GM18517 (cell line): ENCODE results near the gene MPDZ.

Experiments
- ATAC-seq: cut with Tn5 transposase; IDR thresholded peaks from one replicate; pipeline ENCODE4 v1.9.1; 2021; ENCODE audit warnings: mild to moderate bottlenecking, moderate library complexity; ENCODE audit not compliant: unreplicated experiment

The MPDZ gene

DNA sequence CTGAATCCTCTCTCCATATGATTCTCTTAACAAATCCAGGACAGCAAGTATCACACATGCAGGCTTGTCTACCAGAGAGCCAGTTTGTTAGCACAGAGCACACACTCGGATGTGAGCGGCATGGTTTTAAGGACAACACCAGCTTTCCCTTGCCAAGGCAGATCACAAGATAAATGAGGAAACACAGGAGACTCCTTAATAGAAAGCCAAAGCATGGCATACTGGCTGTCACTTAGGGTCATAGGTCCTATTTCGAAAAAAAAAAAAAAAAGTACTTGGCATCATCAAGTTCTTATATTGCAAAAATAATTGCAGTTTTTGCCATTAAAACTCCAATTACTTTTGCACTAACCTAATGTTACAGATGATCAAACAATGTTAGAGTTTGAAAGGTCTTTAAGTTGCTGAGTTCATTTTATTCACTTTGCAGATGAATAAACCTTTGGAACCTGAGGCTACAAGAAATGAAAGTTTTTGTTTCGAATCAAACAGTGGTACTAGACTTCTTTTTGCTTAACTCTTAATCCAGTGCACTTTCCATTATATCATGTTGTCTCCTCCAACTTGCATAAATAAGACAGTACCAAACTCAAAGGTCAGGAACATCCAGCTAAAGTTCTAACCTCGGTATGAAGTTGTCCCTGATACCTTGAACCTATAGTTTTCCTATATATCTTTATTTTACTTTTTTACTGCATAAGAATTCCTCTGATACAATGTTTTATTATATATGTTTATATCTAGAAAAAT is 138.5 kb downstream of the MPDZ start:
- ATAC-seq: no peak

DNA sequence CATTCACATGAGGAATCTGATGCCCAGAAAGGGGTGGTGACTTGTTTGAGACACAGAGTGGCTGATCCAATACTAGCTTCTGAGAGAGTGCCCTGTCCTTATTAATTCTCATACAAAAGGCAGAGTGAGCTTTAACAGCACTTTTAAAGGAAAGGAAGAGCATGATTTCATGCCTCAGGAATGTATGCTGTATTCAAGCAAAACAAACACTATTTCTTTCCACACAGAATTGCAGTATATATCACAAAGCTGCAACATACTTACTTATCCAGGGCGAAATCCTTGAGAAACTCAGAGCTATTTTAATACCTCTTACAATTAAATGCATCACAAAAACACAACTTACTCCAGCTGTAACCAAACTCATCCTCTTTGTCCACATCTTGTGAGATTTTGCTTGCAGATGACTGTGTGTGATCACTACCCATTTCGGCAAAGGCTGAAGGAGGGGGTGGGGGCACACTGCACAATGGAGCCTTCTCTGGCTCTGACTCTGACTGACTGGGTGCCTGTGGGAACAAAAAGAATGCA is 139.8 kb downstream of the MPDZ start:
- ATAC-seq: no peak

DNA sequence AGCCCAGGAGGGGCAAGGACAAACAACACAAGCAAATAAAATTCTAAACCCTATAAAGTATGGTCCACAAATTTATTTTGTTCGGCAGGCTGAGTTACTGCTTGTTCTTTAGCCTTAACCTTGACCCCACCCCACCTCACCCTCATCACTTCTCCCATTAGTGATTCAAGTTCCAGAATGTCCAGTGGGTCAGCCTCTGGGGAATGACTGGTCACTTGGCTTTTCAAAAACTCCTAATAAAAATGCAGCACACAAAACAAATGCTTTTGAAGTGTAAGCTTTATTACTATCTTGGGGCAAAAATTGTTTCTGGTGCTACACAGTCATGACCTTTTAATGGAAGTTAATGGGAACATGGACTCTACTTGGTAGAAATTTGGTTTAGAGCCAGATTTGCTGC is 142.1 kb downstream of the MPDZ start:
- ATAC-seq: no peak

DNA sequence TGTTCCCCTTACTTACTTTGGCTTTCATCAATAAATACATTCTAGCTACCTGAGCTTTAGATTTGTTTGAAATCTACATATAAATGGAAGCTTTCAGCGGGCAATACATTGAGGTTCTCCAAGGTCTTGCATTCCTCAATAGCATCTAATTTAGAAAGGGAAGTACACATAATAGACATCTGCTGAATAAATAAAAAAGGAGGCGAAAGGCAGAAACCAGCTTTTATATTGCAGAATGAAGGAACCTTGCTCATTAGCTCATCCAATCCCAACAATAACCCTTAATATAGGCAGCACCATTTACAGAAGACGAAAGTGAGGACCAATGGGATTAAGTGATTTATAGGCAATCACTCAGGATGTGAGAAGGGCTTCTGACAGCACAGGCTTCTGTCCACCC is 147.5 kb downstream of the MPDZ start:
- ATAC-seq: no peak

DNA sequence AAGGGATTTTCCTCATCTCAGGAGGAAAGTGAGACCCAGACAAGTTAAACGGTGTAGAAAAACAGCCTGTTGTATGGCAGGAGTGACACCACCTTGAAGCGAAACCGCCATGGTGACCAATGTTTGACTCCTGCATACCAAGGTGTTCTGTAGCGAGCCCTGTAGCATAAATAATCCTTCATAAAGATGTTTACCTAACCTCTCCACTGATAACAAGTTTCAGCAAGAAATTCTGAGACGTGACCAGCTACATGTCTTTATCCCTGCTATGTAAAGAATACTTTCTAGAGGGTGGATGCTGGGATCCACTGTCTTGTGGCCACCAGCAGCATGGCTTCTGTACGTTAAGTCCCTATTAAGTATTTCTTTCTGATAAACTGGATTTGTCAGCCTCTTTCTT is 148.1 kb downstream of the MPDZ start:
- ATAC-seq: no peak

DNA sequence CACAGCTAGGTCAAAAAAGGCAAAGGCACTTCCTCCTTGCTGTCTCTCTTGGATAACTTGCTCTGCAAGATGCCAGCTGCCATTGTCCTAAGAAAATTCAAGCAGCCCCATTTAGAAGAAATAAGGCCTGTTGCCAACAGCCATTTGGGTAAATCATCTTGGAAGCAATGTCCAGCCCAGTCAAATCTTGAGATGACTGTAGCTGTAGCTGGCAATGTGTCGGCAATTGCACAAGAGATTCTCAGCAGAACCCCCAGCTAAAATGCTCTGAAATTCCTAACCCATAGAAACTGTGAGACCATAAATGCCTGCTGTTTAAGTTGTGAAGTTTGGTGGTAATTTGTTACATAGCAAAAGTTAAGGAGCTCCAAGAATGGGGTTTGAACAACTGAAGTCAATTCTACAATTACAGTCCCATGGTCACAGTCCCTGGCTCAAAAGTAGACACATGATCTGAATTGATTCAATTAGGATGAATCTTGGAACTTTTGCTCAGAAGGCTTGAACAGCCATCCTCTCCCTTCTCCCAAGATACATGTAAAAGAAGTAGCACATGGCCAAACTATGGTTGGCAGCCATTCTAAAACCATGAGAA is 151.1 kb downstream of the MPDZ start:
- ATAC-seq: no peak

DNA sequence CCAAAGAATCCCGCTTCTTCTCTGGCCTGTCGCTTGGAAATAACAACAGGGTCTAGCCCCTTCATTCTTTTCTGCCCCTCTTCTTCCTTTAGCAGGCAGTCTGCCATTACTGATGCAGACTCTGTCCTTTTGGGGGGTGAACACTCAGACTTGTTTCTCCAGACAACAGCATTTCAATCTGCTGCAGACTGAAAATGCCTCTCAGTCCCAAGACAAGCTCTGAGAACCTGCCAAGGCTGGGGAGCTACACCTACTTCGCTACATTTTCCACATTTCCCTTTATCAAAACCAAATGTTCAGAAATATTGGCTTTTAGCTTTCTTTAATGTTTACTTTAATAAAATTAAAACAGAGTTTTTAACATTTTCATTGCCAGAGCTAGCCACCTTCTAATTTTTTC is 152.4 kb downstream of the MPDZ start:
- no peak for ATAC-seq

DNA sequence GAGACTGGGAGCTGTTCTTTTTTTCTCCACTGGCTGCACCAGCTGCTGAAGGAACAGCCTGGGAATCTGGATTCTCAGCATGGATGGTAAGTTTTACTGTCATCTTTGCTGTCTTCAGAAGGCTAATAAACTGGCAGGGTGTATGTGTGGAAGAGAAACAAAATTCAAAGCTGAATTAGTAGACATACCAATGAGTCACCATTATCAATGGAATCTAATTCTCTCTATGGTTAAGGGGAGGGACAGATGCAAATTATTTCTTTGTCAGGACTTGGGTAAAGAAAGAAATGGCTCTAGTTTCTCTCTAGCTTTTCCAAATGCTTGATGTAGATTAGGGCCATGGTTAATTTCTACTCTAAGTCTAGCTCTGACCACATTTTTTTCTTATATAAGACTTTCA is 154.2 kb downstream of the MPDZ start:
- no peak for ATAC-seq

DNA sequence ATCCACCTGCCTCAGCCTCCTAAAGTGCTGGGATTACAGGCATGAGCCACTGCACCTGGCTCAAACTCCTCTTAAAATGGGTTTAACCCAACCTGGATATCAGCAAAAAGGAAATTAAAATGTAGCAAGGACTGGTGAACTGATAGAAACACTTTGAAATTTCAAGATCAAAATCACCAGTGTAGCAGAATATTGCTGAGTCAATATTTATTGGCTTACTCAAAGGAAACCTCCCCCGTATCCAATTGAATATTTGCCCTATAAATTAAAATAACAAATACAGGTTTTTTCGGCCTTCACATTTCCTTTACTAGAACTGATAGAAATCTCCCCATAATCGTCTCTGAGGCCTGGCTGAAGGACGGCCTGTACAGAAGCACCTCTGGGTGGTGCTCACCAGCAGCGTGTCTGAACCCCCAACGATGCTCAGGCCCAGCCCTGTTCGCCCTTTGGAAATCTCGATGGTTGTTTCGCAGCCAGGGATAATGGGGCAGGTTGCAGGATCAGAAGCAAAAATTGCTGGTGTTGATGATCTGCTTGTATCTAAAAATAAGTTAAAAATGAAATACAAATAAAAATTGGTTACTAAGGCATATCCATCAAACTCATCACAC is 156.6 kb downstream of the MPDZ start:
- ATAC-seq: no peak

DNA sequence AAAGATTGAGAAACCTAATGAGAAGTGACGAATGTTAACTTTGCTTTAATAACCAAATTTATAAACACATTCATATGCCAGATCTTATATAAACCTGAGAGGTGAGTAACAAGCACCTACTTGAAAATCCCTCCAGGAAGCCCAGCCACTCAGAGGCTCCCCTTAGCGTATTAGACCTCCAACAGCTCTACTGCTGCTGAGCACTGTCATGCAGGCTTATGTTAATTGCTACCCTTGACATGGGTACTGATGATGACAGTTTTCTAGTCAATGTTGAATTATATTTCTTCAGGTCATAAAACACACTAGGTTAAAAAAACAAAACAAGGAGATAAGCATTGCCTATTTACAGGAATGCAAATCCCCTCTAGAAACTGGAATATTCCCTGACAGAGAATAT is 161.2 kb downstream of the MPDZ start:
- no peak for ATAC-seq

DNA sequence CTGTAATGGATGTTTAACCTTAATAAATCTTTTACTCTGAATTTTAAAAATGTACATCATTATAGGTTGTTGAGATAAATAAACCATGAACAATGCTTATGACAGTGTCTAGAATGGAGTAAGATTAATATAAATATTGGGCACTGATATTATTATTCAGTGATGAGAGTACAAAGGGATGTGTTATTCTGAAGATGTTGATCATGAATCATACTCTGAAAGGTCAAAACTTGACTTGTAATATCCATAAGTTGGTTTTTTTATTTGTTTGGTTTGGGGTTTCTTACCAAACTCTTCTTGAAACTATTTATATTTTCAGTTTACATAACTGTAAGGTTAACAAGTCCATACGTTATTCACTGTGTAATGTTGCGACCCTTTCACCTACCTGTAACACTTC is 163.2 kb downstream of the MPDZ start:
- no peak for ATAC-seq

DNA sequence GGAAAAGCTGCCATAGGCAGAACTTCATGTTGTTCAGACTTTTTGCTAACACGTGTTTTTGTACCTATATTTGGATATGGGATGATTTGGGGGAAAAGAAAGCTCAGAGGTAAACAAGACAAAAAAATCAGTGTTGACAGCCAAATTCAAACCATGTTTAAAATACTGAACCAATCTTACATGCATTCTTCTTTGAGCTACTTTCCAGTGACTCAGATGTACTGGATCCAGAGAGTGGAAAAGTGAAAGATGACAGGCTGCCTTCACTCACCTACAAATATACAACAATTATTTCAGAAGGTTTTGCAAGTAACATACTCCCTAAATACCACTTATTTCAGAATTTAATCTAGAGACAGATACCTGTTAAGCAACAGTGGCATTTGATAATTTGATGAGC is 165.7 kb downstream of the MPDZ start:
- no peak for ATAC-seq

DNA sequence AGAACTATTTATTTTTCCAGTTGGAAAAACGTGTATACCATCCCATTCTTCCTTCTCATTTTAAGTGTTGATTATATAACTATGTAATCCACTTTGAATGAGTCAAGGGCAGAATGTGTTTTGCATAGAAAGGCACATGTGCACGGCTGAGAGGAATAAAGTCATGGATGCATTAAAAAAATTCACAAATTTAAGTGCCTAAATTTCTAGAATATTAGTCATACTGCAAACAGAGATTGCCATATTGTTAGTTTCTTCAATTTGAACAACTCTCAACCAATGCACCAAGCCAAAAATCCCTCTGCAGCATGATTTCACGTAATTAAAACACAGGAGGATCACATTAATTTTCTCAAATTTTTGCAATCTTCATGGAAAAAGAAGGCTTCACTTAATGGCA is 166.3 kb downstream of the MPDZ start:
- no peak for ATAC-seq

DNA sequence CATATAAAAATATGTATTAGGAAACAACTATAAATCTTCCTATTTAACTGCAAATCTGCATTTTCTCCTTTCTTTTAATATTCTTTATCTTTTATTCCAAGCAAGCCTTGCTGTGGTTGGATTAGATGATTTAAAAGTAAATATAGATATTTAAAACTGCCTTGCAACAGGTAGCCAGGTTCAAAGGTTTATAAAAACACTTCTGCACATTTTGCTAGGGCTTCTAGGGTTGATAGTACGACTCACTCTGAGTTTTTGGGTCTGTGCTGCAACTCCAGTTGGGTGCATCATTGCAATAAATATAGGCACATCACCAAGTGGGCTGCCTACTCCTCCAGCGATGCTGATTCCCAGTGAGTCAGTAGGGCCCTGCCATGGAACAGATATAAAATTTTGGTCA is 167.7 kb downstream of the MPDZ start:
- ATAC-seq: no peak

DNA sequence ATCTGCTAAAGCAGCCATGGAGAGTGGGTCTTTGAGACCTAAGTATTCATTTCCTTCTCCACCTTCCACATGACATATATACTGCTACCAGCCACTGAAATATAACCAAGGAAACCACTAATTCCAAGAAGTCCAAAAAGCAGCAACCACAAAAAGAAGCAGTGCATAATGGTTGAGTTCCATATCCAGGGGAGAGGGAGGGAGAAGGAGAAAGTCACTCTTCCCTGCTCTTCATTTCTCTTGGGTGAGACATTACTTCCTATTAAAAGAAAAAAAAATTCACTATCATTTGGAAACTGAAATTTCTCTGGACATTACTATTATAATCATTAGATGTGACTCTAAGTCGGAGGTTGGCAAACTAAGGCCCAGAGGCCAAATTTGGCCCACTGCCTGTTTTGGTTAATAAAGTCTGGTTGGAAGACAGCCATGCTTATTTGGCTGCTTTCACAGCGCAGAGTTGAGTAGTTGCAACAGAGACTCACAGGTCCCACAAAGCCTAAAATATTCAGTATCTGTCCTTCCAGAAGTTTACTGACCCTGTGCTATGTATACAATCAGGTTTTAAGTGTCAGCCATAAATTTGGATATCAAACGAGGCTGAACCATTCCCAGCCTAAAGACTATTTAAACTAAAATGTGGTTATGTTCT is 168.6 kb downstream of the MPDZ start:
- no peak for ATAC-seq

DNA sequence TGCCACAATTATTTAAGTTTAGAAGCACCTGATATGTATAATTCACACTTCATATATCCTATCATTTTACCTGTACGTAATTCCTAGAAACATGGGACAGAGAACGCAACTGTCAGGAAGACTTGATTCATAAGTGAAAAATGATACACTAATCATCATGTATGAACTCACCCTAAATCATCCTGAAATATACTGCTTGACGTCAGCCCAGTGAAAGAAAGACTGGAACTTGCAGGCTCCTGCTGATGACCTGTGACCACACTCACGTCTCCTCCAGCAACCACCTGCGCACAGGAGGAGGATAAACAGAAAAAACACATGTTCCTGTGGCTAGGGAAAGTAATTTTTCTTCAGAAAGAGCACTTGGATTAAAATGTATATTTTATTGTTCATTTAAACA is 169.7 kb downstream of the MPDZ start:
- ATAC-seq: no peak

DNA sequence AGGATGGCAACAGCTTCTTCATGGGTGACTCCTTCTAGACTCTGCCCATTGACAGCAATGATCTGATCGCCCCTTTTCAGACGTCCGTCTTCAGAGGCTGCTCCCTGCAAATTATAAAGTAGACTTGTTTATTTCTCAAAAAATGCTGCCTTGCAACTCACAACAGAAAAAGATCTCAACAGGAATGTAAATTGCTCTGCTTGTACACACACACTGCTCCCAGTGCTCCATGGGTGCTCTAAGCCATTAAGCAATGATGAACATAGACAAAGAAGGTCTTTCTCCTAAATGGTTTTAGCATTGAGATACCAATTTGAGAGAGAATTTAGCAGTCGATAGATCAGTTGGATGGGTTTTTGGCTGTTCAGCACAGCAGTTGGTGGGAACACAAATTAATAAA is 172.5 kb downstream of the MPDZ start:
- ATAC-seq: no peak

DNA sequence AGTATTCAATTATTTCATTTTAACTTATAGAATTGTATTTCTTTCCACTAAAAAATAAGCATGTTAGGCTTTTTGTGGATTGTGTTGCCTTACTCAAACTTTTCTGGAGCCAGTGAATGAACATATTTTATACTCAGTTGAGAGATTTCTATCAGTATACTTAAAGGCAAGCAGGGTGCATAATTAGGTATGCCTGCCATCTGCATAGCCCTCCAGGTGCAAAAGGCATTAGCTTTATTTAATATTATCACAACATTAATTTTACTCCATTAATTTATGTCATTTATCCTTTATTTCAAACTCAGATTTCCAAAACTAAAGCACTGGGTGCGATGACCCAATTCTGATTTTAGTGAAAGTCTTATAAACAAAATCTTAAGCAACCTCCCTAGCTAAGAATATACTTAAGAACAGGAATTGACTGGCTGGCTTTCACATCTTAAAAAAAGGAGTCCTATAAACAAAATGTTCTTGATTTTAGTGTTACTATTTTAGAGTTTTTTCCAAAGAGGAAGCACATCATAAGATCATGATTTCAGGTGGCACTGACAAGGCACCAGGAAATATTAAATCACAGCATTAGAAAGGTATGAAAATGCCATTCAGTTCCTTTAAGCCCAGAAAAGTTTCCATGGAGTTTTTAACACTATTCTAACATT is 178.4 kb downstream of the MPDZ start:
- ATAC-seq: no peak

DNA sequence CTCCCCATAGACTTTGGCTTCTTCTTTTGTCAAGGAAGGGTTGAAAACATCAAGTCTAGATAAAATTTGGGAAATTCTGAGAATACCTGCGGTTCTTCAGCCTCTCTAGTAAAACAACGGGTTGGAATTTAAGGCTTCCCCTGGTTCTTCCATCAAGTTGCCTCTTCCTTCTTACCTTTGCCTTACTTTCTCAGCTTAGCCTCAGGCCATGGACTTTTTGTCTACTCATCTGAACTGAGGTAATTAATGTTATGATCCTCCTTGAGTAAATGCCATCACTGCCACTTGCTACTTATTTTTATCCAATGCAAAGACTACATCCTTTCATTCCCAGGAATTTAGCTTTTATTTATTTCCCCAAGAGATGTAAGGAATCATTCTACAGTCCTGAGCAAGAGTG is 184.4 kb downstream of the MPDZ start:
- ATAC-seq: no peak

DNA sequence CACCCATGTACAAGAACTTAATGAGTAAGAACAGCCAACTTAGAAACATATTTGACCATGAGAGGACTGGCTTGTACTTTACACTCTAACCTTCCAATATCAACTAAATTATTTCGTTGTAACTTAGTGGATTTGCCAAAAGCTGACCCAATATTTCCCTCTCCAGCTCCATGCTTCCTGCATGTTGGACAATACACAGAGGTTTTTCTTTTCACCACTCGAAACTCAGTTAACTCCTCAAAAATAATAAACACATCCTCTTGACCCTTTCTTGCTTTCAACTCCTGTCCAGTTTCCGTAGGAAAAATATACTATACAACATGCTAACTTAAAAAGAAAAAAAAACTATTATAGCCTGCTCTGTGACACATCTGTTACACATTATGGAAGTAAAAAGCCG is 188.9 kb downstream of the MPDZ start:
- ATAC-seq: no peak

DNA sequence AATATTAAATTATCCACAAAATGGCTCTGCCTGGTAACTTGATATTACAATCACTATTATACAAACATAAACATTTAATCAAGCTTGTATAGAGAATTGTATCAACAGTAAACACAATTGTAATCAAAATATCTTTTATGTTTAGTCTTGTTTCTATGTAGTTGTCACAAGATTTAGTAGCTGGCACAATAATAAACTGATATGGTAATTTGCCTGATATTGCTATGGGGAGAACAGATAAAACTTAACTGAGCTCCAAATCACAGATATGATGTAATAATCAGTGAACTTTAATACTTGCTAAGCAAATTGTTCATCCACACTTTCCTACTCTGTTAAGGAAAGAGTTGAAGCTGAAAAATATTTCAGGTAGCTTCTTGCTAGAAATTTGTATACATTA is 189.8 kb downstream of the MPDZ start:
- no peak for ATAC-seq
